GM21619 (cell line): ENCODE measurements around the gene TUBA8.
"Not testable (repeated sequence)": the region's sequence is repeated elsewhere in the genome, so short reads cannot be mapped to it uniquely, and the experiment has no call there.

Experiments used
- ATAC-seq: cut with Tn5 transposase; IDR thresholded peaks from one replicate; pipeline ENCODE4 v1.9.1; 2021; ENCODE audit not compliant: unreplicated experiment

Gene TUBA8

DNA sequence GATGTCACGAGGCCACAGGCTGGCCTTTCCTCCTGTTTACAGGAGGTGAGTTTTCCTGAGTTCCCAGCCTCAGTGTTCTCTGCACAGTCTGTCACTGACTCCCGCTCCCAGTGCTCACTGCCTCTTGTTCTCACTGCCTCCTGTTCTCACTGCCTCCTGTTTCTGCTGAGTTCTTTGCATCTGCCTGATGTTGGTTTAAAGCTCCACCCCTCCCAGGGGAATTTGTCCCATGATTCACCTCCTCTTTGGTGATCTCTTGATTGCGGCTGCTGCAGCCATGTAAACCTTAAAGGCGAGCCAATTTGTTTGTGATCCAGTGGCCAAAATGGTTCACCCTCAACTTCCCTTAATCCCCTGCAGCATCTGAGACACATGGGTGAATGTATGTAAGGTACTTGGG is 6.0 kb upstream of the TUBA8 start:
- ATAC-seq: no peak

DNA sequence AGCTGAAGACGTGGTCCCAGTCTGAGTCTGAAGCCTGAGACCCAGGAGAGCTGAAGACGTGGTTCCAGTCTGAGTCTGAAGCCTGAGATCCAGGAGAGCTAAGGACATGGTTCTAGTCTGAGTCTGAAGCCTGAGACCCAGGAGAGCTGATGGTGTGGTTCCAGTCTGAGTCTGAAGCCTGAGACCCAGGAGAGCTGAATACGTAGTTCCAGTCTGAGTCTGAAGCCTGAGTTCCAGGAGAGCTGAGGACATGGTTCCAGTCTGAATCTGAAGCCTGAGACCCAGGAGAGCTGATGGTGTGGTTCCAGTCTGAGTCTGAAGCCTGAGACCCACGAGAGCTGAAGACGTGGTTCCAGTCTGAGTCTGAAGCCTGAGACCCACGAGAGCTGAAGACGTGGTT is 4.6 kb upstream of the TUBA8 start:
- not testable (repeated sequence) for ATAC-seq

DNA sequence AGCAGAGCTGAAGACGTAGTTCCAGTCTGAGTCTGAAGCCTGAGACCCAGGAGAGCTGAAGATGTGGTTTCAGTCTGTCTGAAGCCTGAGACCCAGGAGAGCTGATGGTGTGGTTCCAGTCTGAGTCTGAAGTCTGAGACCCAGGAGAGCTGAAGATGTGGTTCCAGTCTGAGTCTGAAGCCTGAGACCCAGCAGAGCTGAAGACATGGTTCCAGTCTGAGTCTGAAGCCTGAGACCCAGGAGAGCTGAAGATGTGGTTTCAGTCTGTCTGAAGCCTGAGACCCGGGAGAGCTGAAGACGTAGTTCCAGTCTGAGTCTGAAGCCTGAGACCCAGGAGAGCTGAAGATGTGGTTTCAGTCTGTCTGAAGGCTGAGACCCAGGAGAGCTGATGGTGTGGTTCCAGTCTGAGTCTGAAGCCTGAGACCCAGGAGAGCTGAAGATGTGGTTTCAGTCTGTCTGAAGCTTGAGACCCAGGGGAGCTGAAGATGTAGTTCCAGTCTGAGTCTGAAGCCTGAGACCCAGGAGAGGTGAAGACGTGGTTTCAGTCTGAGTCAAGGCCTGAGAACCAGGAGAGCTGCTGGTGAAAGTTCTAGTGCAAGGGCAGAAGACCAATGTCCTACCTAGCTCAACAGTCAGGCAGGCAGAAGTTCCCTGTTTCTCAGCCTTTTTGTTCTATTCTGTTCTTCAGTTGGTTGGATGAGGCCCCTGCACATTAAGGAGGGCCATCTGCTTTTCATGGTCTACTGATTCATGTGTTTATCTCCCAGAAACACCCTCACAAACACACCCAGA is 3.9 kb upstream of the TUBA8 start:
- not testable (repeated sequence) for ATAC-seq

DNA sequence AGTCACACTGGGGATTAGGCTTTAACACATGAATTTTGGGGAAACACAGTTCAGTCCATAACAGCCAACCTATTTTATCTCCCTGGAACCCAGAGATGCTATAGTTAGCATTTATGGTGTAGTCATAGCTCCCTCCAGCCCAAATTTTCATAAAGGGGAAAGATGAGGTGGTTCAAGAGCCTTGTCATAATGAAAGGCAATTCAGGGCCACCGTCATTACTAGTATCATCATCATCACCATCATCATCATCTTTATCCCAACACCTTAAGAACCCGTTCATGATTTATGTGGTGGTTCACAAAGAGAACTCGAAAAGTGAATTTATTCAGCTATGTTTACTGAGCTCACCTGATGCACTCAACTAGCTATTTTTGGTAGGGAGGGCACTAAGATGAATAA is 2.4 kb upstream of the TUBA8 start:
- no peak for ATAC-seq

DNA sequence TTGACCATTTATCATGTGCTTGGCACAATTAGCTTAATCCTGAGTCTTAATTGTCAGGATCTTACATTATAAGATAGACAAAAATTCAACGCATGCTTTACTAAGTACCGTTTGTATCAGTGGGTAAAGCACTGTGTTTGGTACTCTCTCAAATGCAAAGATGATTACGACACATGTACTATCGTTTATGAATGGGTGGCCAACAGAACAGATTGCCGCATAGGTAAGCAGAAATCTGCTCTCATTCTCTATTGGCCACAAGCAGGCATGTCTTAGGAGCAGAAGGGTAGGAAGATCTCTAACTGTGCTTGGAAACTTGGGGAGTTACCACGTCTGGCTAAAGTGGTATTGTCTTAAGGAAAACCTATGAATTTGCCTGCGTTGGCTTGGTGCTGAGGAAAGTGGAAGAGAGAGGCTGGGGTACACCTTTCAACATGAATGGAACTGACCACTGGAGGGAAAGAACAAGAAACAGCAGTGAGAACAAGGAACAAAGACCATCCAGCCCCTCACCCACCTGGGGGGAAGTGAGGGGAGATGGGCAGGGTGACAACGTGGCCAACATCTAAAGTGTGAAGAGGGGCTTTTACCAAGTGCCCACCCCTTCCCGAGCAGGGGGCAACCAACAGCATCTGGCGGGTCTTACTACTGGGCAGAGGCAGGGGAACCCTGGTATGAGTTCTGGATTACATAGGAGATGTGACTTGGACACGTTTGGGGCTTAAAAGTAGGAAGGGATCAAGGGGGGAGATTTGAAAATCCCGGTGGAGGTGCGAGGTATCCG is 1.0 kb upstream of the TUBA8 start:
- ATAC-seq: no peak

DNA sequence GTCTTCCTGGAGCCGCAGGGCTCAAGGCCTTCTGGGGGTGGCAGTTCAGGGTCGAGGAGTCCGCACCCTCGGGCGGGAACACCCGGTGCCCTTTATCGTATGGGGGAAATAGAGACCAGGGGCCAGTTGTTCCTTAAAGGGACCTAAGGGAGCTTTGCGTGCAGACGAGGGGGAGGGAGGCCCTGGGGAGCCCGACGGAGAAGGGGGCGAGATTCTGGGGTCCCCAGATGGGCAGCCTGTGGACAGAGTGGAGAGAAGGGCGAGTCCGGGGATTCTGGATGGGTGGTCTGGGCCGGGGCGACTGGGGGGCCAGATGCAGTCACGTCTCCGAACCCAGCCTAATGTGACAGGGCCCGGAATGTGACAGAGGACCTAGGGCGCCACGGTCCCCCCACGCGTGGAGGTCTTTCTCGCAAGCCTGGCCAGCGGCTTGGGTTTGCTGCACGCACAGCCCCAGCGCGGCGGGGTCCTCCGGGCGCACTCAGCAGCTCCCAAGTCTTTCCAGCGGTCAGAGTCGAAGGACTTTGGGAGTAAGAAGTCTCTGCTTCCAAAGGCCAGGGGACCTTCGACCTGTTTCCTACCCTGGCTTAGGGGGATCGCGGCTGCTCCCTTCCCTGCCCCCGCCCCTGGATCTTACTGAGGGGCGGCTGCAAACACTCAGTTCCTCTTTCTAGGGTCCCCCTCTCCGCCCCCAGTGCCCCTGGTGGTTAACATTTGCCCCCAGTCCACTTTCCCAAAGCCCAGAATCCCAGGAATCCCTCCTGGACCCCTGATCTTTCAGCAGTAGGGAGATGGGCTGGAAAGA is 547 bp downstream of the TUBA8 start:
- ATAC-seq: no peak

DNA sequence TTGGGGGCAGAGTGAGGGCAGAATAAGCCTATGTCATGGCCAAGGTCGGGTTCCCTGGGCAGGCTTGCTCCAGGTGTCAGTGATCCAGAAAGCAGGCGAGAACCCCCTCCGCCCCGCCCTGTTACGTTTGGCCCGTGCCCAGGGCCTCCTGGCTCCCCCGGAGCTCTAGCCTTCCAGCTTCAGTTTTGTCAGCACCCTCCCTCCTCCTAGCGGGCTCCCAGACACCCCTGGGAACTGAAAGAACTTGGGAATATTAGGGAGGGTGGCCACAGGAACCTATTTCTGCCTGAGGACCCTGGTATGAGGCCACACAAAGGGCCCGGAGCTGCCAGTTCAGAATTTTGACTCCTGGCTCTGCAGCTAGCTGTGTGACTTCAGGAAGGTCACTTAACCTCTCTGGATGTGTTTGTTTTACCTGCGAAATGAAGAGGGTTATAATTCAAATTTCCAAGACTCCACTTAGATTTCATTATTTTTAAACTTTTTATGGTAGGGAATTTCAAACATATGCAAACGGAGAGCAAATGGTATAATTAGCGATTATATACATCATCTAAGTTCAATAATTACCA is 1.2 kb downstream of the TUBA8 start:
- no peak for ATAC-seq

DNA sequence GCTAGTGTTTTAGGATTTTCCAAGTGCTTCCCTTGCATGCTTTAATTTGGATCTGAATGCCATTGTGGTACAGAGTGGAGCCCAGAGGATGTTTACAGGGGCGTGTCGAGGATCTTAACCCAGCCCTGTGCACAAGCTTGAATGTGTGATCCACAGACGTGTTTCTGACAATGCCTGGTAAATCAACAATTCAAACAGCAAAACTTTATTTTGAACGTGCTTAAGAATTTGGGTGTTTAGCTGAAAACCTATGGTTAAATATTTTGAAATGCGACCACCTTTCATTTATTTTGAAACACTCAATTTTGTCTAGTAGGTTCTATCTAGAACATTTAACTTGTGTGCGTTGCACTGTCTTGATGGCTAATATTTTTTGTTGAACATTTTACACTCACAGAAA is 1.8 kb downstream of the TUBA8 start:
- no peak for ATAC-seq

DNA sequence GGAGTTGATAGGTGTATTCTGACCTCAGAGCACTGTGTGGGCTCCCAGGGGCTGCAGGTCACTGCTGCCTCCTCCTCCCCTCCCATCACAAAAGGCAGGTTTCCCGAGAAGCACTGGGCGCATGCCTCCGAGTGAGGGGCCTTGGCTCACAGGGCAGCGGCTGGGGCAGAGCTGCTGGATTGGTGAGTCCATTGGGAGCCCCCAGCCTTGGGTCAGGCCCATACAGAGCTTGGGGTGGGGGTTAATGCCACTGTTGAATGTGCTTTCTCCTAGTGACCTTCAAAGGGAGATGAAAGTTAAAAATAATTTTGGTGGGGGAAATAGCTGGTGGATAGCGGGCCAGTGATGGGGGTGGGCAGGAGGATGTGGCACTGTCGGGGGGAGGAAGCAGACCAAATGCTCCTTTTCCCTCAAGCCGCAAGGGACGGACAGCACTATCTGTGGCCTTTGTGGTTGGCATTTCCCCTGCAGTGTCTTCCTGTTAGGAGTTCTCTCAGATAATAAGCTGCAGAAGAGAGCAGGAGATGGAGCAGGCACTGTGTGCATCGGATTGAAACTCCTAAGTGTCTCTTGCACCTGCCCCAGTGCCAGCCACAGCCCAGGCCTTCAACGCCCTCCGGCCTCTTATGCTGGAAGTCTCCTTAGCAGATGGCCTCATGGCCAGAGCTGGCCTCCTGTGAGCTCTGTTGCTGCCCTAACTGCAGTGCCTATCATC is 3.2 kb downstream of the TUBA8 start:
- no peak for ATAC-seq

DNA sequence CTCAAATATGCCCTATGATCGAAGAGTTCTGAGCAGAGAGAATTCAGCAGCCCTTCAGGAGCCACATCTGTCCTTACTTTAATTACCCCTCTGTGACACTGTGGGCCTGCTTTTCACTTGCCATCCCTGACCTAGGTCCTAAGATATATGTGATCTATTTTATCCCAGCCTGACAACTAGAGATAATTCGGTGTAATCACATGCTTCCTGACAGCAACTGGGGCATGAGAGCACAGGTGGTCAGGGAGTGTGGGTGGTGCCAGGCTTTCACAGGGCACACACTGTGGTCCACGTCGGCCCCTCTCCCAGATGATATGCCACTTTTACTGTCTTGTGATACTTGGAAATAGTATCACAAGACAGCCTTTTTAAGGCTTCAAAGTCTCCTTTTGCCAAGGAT is 3.9 kb downstream of the TUBA8 start:
- no peak for ATAC-seq

DNA sequence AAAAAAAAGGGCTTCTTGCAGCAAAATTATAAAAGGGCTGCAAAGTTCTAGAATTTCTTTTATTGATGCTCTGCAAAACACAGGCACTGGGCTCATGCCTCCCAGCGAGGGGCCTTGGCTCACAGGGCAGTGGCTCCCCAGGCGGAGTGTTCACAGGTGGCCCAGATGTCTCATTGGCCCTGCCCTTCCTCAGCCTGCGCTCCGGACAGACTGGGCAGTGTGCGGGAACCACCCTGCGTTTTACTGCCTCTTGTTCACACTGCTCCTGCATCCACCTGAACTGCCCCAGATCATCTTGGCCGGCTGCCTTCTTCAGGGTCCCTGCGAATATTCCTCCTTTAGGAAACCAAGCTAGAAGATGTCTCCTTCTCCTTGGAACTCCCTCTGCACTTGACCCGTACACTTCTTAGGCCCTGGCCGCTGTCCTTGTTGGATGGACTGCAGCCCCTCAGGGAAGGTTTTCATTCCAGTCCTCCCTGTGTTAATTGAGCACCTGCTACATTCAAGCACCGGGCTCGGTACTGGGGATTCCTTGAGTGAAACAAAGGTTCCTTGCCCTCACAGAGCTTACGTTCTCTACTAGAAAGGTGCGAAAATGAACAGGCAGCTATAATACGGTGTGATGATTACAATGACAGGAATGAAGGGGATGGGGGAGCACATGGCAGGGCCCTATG is 4.5 kb downstream of the TUBA8 start:
- no peak for ATAC-seq

DNA sequence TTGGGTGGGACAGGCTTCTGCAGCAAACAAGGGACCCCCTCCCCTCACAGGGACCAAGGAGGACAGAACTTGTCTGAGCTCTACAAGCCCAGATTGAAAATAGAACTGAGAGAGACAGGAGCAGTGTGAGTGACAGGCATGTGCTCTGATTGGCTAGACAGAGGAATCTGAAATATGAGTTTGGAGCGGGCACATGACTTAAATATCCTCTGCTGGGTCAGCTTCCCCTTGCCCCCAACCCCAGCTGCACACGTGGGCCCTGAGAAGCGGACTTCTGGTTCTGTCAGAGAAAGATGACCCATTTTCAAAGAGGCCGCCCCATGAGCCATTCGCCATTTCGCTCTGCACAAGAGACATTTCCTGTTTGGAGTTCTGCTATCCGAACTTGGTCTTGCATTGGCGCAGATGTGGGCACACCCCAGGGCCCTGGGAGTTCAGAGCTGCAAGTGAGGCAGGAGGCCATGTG is 5.3 kb downstream of the TUBA8 start:
- no peak for ATAC-seq

DNA sequence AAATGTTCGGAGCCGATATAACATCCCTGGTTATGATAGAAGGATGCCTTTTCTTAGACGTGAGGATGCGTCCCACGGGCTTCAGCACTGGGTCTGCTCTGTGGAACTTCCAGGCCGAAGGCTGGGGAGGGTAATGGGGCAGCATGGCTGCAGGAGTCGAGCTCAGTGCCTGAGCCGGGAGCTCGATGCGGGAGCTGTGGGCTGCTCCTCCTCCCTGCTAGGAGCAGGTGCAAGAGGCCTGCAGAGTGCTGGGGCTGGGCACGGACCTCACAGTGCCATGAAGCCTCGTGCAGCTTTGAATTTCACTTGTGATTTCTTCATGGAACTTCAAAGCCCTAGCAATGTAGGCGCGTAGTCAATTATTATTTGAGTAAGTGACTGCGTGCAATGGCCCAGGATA is 6.0 kb downstream of the TUBA8 start:
- no peak for ATAC-seq

DNA sequence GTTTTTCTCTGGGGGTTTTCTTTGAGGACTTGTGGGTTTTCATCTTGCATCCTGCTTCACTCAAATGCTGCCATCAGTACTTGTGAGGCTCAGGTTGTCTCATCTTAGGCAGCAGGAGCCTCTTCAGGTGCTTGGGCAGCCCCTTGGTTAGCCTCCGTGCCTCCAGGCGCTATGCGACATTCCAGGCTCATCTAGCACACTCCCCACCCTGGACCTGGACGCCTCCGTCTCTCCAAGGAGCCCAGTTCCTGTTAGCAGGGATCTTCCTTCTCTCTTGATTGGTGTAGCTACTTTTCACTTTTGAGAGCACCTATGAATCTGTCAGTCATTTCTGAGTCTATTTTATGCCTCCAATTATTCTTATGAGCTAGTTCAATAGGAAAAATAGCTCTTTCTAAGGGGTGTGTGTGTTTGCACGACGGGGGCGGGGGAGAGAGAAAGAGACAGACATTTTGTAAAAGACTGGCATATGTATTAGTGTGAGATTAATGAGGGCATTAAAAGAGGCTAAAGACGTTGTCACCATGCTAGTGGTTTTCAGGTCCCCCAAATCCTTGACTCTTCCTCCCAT is 7.8 kb downstream of the TUBA8 start:
- no peak for ATAC-seq

DNA sequence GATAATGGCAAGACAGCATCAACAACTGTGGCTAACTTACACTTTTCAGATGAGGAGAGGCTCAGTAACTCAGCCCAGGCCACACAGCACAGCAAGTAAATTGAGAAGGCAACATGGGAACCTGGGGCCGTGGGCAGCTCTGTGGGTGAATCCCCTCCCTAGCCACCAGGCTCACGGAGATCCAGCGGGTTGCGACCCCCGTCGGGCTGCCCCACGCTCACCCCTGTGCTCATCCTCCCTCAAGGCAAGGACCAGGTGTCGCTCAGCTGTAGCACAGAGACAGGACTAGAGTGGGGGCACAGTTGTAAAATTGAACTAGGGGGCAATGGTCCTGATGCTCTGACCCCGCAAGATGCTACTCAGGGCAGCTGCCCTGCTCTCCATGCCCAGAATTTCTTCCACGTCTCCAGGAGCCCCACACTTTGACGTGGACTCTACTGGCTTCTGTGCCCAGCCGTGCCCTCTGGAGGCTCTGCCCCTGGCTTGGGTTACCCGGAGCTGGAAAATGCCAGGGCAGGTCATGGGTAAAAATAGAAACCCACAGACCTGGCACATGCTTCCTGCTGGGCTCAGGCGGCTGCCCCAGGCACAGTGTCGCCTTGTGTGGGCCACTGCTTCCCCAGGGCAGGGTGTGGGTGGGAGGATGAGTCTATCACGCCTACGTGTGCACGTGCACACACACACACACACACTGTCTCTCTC is 9.0 kb downstream of the TUBA8 start:
- ATAC-seq: no peak

DNA sequence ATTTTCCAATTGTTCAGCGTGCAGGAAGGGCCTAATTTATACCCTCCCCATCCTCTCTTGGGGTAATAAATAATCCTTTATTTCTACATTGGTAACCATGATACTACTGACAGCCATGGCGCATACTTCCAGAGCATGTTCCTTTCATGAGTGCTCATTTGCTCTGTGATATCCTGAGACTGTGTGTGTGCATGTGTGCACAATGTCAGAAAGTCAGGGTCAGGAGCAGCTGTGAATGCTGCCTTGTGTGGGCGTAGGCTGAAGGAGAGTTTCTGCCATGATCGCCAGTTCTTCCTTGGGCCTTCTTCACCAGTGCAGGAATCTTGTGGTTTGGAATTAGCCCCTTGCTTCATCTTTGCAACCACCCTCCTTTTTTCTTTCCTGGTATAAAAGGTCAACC is 10.2 kb downstream of the TUBA8 start:
- no peak for ATAC-seq

DNA sequence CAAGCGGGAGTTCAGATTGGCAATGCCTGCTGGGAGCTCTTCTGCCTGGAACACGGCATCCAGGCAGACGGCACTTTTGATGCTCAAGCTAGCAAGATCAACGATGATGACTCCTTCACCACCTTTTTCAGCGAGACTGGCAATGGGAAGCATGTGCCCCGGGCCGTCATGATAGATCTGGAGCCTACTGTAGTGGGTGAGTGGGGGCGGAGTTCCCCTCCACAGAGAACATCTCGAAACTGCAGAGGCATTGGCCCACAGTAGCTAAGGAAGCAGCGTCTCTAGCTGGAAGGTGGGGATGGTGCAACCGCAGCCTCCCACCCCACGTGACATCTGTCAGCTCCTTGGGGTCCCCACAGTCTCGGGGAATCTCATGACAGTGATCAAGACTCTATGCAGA is 10.9 kb downstream of the TUBA8 start:
- ATAC-seq: no peak

DNA sequence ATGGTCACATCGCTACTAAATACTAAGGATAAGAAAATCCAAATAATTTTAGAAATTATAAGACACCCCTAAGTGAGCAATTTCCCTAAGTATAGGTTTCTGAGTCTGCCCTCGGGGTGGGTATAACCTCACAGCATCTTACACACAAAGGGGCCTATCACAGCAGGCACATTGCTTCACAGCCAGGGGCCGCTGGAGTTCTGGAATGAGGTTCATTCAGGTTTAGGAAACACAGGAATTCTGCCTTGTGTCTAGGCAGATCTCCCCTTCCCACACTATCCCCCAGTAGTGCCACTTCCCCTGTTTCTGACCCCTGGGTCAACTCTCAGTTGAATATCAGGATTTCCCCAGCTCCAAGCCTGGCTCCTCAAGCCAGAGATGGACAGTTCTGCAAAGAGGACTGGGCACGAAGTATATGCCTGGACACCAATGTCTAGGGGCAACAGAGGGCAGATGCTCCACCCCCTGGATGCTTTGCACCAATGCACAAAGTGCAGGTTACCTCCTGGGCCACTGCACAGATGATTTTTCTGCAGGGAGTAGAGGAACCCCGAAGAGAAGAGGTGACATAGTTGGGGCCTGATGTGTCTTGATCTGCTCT is 11.4 kb downstream of the TUBA8 start:
- ATAC-seq: no peak
